GM19395 (cell line): Measurements from ENCODE around the gene FCHSD2.
"Not testable (repeated sequence)": the region's sequence is repeated elsewhere in the genome, so short reads cannot be mapped to it uniquely, and the experiment has no call there.

Experiments used
- ATAC-seq: cut with Tn5 transposase; IDR thresholded peaks from one replicate; pipeline ENCODE4 v1.9.1; 2021; ENCODE audit warnings: mild to moderate bottlenecking, moderate library complexity; ENCODE audit not compliant: unreplicated experiment

The FCHSD2 gene

DNA sequence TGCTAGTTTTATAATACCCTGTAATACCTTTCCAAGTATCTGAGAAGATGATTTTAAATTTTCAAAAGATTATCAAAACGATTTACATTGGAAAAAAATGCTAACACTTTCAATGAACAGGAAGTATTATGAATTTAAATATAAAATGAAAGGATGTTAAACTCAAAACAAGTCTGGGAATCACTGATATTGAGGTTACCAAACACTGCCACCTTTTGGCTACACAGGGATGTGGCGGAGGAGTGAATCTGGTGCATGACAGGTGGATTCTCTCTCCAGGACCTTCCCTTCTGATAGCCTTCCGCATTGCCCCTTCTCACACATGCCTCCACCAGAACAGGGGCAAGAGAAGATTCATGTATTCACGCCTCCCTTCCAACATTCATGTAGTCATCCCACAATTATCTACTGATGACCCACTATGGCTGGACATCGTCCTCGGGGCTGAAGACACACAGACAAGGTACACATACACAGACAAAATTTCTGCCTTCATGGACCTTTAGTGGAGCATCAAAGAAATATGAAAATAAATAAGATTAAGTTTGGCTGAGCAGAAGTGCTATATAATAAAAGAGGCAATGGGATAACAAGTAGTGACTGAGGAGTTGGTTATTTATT is 293.2 kb downstream of the FCHSD2 start:
- no peak for ATAC-seq

DNA sequence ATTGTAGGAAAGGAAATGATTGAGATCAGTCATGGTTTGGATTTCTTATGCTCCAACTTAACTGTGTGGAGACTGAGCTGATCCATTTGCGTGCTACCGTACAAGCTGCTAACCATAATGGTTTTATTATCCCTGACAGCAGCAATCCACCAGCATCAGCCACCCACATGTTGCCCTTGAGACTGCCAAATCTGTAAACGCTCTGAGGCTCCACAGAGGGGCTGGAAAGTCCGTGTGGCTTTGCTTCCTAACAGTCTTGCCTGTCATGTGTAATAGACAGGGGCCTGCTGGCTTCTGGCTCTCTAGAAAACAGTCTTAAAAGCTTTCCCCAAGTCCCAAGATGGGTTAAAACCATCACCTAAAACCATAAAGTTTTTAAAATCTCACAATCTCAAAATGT is 297.8 kb downstream of the FCHSD2 start:
- no peak for ATAC-seq

GRCh38 chr11:72842653-72843330 is 299.3 kb downstream of the FCHSD2 start:
- no peak for ATAC-seq

DNA sequence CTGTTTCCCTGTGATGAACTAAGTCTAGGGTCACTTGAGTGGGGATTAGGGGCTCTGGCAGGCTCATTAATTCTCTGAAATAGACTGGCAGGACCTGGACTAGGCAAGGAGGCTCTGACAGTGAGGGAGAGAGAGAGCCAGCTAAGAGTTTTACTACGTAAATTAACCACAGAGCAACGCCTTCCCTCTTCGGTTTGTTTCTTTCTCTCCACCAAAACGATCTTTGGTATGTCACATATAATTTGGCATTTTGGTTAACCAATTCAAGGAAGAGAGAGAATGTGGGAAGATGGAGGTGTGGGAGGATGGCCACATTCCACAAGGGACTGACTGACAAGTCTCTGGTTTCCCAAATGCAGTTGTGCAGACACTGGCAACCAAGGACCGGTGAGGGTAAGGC is 300.0 kb downstream of the FCHSD2 start:
- ATAC-seq: no peak

- ATAC-seq: no peak
These were observed 300.7 kb downstream of the FCHSD2 start for GRCh38 chr11:72841397-72841796.

DNA sequence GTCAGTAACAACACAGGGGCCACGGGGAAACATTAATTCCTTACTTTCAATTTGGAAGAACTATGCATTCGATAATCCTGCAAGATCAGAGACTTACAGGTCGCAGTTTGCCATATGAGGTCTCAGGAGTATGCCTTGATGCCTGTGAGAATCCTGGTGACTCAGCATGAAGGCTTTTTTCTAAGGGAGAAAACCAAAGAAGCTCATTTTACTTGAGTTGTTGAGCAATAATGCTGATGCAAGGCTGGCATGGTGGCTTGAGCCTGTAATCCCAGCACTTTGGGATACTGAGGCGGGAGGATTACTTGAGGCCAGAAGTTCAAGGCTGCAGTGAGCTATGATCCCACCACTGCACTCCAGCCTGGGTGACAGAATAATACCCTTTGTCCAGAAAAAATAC is 301.3 kb downstream of the FCHSD2 start:
- ATAC-seq: no peak

GRCh38 chr11:72838691-72839305 is 303.3 kb downstream of the FCHSD2 start:
- no peak for ATAC-seq

- ATAC-seq: no peak
These were observed 306.0 kb downstream of the FCHSD2 start for GRCh38 chr11:72836111-72836510.

GRCh38 chr11:72834905-72835304 is 307.2 kb downstream of the FCHSD2 start:
- no peak for ATAC-seq

DNA sequence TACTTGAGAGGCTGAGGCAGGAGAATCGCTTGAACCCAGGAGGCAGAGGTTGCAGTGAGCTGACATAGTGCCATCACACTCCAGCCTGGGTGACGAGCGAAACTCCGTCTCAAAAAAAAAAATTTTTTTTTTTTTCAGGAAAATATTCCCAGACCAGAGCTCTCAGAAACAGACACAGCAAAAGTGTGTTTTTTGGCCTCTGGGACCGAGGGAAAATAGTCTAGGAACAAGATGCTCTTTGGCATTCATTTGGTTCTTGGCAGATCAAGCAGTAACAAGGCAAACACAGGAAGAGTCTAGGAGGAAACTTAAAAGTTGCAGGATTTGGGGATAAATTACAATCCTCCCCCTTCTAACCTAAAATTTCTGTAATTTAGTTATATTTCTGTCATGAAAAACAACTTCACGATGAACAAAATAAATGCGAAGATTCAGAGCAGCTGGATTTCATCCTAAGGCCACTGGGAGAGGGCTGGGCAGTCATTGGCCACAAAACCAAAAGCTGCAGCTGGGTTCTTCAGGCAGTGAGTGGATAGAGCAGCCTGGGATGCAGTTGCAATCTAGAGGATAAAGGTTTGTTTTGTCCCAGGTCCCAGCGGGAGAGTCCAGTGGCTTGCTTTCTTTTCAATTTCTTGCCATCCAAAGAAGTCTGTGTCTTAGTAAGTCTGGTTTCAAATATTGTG is 308.2 kb downstream of the FCHSD2 start:
- no peak for ATAC-seq

- ATAC-seq: no peak
These were observed 308.9 kb downstream of the FCHSD2 start for GRCh38 chr11:72833083-72833733.

DNA sequence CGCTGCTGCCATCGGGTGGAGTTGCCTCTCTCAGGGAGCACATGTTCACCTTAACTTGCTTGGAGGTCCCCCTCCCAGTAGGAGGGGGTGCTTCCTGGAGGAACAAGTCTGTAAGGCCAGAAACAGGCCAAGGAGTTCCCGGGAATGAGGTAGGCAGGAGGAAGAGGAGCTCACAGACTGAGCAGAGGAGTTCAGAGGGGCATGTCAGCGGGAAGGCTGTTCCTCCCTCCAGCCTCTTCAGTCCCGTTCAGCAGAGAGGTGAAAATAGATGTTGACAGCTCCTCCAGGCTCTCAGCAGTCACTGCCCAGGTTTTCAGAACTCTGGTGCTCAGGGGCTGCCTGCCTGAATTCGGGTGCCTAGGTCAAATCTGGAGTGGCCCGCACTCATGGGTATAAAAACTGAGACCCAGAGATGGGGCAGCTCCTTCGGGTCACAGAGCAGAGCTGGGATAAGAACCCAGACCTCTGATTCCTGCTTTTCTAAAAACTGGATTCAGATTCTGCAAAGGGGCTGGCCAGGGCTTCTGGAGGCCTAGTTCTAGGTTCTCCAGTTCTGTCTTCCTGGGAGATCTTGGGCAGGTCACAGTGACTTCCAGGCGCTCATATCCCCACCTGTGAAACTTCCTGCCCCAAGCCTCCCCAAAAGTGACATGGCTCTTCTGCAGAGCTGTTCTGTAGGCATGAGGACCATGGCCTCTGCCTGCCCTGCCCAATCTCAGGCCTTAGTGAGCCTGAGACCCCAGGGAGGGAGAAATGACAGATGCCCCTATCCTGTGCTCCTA is 309.6 kb downstream of the FCHSD2 start:
- no peak for ATAC-seq

DNA sequence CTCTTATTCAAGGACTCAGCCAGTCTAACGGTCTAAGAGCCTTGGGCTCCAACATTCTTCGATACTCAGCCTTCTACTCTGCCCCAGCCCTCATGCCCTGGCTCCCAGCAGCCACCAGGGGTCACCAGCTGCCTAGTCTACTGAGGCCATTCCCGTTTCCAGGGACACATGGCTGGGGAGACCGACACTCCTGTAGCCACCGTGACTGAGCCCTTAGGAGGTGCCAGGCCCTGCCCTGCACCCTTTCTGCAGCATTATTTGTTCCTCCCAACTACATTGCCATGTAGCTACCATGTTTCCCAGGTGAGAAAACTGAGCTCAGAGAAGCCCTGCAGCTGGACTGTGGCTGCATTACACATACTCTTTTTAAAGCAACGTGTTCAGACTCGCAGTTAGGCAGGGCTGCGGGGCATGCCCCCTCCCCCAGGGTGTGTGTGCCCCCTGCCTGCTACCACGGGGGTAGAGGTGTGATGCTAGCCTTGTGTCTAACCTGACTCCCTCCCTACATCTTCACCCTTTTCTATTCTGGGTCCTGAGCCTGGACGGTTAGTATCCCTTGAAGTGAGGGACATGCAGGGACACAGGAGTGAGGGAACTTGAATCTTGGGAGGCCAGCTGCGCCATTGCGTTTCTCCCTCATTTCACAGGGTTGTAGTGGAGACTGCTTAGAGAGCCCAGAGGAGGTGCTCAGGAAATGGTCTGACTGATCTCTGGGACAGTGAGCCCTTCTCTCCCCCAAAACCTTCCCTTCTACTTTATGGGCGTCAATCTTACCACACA is 310.4 kb downstream of the FCHSD2 start:
- no peak for ATAC-seq

GRCh38 chr11:72829884-72830533 is 312.1 kb downstream of the FCHSD2 start:
- ATAC-seq: no peak

DNA sequence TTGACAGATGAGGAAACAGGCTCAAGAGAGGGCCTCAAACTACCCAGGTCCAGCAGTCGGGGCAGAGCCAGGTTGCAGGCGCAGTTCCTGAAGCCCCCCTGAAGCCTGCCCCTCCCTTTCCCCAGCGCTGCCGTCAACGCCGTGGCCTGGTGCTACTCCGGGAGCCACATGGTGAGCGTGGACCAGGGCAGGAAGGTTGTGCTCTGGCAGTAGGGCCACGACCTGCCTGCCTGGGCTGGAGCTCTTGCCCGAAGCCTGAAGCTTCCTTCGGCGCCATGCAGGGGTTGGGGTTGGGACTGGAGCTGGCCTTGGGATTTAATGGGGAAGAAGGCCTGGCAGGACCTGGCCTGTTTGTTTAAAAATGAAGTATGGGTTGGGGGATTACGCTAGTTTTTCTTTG is 312.9 kb downstream of the FCHSD2 start:
- ATAC-seq: no peak

DNA sequence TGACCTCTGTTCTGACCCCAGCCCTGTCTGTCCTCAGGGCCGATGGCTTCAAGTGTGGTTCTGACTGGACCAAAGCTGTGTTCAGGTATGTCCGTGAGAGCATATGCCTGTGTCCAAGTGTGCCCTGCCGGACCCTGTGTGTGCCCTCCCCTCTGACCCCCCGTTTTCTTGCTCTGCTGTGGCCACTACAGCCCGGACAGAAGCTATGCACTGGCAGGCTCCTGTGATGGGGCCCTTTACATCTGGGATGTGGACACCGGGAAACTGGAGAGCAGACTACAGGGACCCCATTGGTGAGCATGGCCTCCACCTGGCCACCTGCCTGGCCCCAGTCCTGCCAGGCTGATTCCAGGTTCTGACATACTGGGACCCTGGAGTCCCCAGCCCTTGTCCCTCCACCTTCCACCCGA is 313.4 kb downstream of the FCHSD2 start:
- no peak for ATAC-seq

DNA sequence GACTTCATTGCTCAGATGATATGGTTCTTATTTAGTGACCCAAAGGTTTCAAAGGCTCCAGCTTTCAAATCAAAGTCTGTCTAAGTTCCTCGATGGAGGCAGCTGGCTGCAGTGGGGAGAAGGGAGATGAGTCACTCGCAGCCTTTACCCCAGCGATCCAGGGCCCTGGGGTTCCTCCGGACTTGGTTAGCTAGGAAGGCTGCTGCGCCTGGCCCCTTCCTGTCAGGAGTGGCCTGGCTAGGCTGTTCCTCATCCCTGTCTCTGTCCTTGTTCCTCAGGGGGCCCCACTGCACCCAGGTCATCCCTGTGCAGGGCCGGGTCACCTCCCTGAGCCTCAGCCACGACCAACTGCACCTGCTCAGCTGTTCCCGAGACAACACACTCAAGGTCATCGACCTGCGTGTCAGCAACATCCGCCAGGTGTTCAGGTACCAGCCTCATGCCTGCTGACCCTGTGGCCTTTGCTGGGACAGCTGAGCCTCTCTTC is 314.0 kb downstream of the FCHSD2 start:
- no peak for ATAC-seq

DNA sequence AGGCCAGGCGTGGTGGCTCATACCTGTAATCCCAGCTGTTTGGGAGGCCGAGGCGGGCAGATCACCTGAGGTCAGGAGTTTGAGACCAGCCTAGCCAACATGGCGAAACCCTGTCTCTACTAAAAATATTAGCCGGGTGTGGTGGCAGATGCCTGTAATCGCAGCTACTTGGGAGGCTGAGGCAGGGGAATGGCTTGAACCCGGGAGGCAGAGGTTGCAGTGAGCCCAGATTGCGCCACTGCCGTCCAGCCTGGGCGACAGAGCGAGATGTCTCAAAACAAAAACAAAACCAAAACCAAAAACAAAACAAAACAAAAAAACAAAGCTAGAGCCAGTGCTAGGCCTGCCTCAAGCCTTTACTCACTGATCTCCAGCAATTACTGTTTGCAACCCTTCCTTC is 314.5 kb downstream of the FCHSD2 start:
- ATAC-seq: not testable (repeated sequence)

DNA sequence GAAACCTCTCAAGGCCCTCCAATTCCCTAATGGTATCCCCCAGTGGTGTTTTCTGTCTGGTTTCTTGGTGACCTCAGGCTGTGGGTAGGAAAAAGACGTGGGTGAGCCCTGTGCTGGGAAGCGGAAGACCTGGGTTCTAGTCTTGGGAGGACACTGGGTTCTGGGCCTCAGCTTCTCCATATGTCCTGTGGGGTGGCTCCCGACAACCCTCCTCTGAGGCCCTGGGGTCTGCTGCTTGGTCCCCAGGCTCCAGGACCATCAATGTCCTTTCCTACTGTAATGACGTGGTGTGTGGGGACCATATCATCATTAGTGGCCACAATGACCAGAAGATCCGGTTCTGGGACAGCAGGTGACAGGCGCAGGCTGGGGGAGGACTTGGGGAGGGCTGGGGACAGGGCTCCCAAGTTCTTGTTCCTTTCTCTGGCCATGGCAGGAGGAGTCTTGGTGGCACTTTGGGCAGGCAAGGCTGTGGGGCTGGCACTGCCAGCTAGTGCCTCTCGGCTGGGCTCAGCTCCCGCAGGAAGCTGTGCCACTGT is 315.1 kb downstream of the FCHSD2 start:
- ATAC-seq: no peak
